HAP-1 (cell line): ENCODE measurements around the gene TREH.

Experiments
- DNase-seq, 2 experiments: peaks; one replicate each; pipeline ENCODE4 v3.0.0-alpha.2; 2016 to 2020; ENCODE audit warnings: low spot score in 2 of 2
- H3K27me3 ChIP-seq: fragments of 250-450 bp; sonication (Bioruptor Pico); 2 replicates; pipeline ENCODE4 v1.5.1; 2020; ENCODE audit warnings: low read depth, mild to moderate bottlenecking, moderate library complexity
- H3K36me3 ChIP-seq: fragments of 250-450 bp; sonication (Bioruptor Pico); replicated peaks from 2 replicates; pipeline ENCODE4 v1.5.1; 2020; ENCODE audit warnings: mild to moderate bottlenecking
- H3K4me1 ChIP-seq: fragments of 250-450 bp; sonication (Bioruptor Pico); 2 replicates; pipeline ENCODE4 v1.5.1; 2020; ENCODE audit warnings: mild to moderate bottlenecking
- H3K4me3 ChIP-seq: fragments of 250-450 bp; sonication (Bioruptor Pico); 2 replicates; pipeline ENCODE4 v1.5.1; 2020; ENCODE audit warnings: mild to moderate bottlenecking, moderate library complexity
- H3K9me3 ChIP-seq: fragments of 250-450 bp; sonication (Bioruptor Pico); 2 replicates; pipeline ENCODE4 v1.5.1; 2020; ENCODE audit warnings: mild to moderate bottlenecking, moderate library complexity
- in situ Hi-C: fragments of 300-500 bp; cut with MboI; formaldehyde crosslinking; loops from 3 replicates; pipeline ENCODE4 v1.14.3; 2020; ENCODE audit warnings: low sequenced_read_pairs, inconsistent platforms, mixed read lengths

The TREH gene

DNA sequence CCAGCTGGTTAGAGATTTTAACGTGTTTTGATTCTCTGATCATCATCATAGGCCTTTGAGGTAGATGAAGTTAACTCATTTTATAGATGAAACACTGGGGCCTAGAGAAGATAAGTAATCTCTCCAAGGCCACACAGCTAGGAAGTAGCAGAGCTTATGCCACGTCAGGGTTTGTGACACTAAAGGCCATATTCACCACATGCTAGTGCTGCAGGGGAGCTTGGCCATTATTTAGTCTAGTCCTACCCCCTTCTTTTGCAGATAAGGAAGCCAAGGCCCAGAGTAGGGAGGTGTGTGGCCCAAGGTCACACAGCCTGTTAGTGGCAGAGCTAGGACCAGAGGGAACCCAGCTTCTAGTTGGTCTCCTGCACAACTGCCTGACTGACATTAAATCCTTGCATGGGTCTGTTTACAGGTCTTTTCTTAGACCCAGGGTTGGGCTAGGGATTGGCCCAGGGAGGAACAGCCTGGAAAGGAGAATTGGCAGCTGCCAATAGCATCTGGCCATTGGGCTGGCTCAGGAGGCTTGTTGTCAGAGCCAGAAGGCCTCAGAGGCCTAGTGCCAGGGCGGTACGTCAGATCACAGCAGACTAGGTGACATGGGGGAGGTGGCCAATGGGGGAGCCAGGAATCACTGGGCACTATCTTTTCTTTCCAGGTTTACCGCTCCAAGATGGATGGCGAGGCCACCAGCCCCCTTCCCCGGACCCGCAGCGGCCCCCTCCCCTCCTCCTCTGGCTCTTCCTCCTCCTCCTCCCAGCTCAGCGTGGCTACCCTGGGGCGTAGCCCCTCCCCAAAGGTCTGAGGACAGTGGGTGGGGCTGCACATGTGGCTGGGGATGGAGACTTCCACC, 36.1 kb downstream of the TREH start:
- no peak for DNase-seq
- Histone ChIP-seq H3K9me3 (no peaks in the 10 kb centered on the region), H3K4me3 (no peak overlapping the region), H3K4me1 (no peaks in the 10 kb centered on the region), H3K36me3 (peaks cover 3% of the 10 kb centered on the region; the same call in 1 of the 2 replicates), H3K27me3 (no peaks in the 10 kb centered on the region)
- in situ Hi-C loops = no loop called here

DNA sequence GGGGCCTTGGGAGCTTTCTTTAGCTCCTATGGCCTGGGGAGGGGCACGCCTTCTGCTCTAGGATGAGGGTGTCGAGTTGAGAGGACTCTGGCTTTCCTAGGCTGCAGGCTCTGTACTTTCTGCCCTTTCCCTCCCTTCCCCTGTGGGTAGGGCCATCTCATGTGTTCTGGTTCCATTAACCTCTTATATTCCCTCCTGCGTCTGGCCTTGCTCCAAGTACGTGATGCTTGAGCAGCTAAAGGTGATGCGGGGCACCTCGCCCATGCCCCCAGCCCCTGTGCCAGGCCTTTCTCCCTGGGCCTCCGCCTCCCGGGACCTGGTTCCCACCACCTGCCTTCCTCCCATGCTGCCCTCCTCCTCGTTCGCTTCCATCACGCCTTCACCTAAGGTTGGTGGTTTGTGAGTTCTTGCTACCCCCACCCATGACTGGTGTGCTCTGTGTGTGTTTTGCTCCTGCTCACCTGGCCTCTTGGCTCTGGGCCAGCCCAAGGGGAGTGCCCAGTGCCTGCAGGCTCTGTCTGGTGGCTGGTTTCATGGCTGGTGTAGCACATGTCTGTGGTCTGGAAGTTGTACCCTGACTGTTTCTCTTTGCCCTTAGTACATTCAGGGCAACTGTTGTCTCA, 37.9 kb downstream of the TREH start:
- no peak overlapping the region for H3K4me3 ChIP-seq
- H3K9me3 ChIP-seq = no peaks in the 10 kb centered on the region
- no peaks in the 10 kb centered on the region for H3K4me1 ChIP-seq
- DNase-seq = no peak
- H3K36me3 ChIP-seq = peaks cover 3% of the 10 kb centered on the region; the same call in 1 of the 2 replicates
- H3K27me3 ChIP-seq = no peaks in the 10 kb centered on the region
- in situ Hi-C loops = no loop called here

DNA sequence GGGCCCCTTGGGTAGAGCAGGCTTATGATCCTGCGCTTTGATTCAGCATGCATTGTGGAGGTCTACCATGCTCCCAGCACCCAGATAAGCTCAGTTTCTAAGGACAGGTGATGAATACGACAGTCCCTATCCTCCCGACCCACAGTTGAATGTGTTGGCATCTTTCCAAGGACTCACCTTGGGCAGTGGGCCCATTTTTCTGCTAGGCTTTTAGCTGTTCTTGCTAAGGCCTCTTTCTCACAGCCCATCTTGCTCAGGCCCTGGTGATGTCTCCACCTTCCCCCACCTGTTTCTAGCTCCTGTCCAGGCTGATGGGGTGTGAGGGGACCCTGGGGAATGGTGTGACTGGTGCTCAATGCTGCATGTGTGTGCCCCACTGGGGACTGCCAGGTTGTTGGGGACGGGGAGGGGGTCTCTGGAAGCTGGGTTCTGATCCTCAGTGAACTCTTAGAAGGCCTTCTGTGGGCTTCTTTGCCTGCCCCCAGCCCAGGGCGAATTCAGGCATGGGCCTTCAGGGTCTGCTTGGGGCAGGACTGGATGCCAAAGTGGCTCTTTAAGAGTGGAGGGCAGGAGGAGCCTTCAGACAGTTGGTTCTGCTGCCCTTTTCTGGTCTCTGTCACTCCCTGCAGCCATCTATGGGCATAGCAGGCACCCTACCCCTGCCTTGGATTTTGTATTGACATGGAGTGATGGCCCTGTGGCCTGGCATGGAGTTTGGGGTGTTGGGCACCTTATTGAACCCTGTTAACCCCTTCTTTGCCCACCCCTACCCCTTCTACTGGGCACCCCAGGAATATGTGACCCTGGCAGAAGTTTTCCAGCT, 38.9 kb downstream of the TREH start:
- Histone ChIP-seq H3K4me3 (no peak overlapping the region), H3K9me3 (no peaks in the 10 kb centered on the region), H3K4me1 (no peaks in the 10 kb centered on the region), H3K27me3 (no peaks in the 10 kb centered on the region), H3K36me3 (peaks cover 2% of the 10 kb centered on the region; the same call in 1 of the 2 replicates)
- DNase-seq = no peak
- in situ Hi-C loops = no loop called here

DNA sequence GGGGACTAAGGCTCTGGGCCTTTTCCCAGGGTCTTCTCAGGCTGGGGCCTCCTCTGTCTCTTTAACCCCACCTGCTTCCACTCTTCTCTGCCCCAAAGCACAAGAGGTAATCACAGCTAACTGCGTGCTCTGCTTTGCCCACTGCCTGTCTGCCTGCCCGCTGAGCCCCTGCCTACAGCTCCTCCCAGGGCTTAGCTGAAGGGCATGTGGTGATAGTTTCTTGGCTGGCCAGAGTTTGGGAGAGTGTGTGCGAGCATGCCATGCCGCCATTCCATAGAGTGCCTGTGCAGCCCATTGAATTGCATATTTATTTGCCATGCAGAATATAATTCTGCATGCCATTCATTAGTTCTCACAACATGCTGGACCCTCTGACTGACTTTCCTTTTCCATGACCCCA, 39.6 kb downstream of the TREH start:
- Histone ChIP-seq H3K9me3 (no peaks in the 10 kb centered on the region), H3K27me3 (no peaks in the 10 kb centered on the region), H3K4me1 (no peaks in the 10 kb centered on the region), H3K4me3 (no peak overlapping the region), H3K36me3 (peaks cover 2% of the 10 kb centered on the region; the same call in 1 of the 2 replicates)
- no peak for DNase-seq
- in situ Hi-C loops = no loop called here

DNA sequence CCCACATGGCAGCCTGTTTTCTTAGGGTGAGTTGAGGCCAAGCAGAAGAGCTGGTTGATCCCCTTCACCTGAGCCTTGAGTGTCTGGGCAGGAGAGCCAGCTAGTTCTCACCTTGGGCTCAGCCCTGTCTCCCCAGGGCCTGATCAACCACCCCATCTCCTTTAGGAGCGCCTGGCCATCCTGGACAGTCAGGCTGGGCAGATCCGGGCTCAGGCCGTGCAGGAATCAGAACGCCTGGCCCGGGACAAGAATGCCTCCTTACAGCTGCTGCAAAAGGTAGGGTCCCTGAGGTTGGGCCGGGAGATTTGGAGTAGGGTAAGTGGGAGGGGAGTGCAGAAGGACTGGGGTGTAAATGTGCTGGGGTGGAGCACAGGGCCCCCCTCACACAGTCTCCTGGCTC, 40.7 kb downstream of the TREH start:
- in situ Hi-C loops = no loop called here
- H3K9me3 ChIP-seq = no peaks in the 10 kb centered on the region
- H3K27me3 ChIP-seq = no peaks in the 10 kb centered on the region
- no peak for DNase-seq
- H3K36me3 ChIP-seq = peaks cover 2% of the 10 kb centered on the region; the same call in 1 of the 2 replicates
- H3K4me3 ChIP-seq = no peak overlapping the region
- no peaks in the 10 kb centered on the region for H3K4me1 ChIP-seq

DNA sequence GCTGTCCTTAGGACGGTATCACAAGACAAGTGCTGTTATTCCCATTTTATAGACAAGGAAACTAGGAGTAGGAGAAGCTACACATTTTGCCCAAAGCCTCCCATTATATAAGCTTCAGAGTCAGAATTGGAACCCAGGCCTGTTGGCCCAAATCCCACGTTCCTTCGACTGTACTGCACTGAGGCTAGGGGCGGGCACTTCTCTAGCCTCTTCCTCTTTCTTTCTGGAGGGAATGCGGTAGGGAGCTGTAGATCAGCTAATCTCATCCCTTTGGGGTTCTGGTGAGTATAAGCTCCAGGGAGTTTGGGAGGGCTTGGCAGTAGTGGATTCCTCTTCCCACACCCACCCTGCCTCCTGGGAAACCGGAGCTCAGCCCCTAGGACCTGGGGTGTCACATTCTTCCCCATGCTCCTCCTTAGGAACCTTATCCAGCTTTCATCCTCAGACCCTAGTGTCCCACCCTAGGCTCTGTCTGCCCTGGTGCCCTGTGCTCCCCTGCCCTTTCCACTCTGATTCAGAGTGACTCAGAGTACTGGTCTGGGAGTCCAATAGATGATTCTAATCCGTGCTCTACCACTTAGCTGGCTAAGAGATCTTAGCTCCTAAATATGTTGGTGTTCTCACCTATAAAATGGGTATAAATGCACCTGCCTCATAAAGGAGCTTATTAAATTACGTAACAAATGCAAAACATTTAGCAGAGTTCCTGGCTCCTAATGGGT, 42.7 kb downstream of the TREH start:
- H3K27me3 ChIP-seq = no peaks in the 10 kb centered on the region
- no peak for DNase-seq
- 0 out of 2 replicates have a peak, but pooled peaks cover 2% of the 10 kb centered on the region for H3K36me3 ChIP-seq
- no peak overlapping the region for H3K4me3 ChIP-seq
- no peaks in the 10 kb centered on the region for H3K9me3 ChIP-seq
- in situ Hi-C loops = no loop called here
- no peaks in the 10 kb centered on the region for H3K4me1 ChIP-seq

DNA sequence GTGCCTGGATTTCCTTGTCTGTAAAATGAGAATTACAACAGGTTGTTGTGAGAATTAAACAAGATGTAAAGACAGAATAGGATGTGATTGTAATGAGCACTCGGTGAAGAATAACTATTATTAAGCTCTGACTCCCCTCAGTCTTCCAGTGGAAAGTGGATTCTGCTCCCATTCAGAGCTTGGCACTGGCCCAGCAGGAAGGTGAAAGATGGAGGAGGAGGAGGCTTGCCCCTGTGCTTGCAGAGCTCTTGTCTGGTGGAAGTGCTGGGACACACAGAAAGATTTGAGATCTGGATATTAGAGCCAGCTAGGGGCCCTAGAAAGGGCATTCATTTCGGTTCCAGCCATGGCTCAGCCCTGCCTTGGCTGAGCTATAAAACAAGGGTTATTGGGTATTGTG, 43.8 kb downstream of the TREH start:
- no peaks in the 10 kb centered on the region for H3K4me1 ChIP-seq
- in situ Hi-C loops = no loop called here
- DNase-seq = no peak
- H3K4me3 ChIP-seq = no peak overlapping the region
- H3K36me3 ChIP-seq = 0 out of 2 replicates have a peak, but pooled peaks cover 2% of the 10 kb centered on the region
- H3K27me3 ChIP-seq = no peaks in the 10 kb centered on the region
- no peaks in the 10 kb centered on the region for H3K9me3 ChIP-seq

DNA sequence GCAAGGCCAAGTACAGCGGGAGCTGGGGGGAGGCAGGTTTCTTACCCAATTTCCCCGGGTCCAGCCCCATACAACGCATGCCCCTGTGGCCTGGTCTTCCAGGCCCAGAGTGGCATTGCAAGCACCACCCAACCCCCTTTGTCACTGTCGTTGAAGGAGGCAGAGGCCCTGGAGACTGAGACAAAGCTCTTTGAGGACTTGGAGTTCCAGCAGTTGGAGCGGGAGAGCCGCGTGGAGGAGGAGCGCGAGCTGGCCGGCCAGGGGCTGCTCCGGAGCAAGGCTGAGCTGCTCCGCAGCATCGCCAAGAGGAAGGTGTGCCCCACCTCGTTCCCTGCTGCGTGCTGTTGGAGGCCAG, 44.2 kb downstream of the TREH start:
- Histone ChIP-seq H3K9me3 (no peaks in the 10 kb centered on the region), H3K4me1 (no peaks in the 10 kb centered on the region), H3K27me3 (no peaks in the 10 kb centered on the region), H3K36me3 (0 out of 2 replicates have a peak, but pooled peaks cover 2% of the 10 kb centered on the region), H3K4me3 (no peak overlapping the region)
- DNase-seq = no peak
- in situ Hi-C loops = no loop called here

DNA sequence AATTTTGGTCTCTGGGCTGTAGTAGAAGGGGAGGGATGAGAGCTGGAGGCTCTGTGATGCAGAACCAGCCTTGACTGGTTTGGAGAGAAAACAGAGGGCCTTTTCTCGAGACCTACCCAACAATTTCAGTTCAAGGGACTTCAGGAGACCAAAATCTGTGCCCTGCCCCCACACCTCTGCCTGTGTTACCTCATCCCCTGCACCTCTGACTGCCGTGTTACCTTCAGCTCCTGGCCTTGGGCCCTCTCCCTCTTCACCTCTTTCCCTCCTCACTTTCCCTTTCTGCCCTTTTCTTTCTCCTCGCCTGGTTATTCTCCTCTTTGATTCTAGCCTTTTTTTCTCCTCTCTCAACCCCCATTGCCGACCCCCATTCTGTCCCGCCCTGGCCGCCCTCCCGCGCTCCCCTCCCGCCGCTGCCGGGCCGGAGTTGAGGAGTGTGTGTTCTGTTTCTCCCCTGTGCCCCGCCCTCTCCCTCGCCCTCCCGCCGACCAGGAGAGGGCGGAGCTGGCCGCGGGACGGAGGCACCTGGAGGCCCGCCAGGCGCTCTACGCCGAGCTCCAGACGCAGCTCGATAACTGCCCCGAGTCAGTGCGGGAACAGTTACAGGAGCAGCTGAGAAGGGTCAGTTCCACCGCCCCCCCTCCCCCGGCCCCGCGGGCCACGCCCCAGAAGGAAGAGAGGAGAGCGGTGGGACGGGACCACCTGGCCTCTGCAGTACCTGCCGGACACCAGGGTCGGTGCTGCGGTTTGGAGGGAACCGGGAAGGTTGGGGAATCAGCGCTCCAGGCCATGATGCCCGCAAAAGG, 44.8 kb downstream of the TREH start:
- no peak for DNase-seq
- H3K4me1 ChIP-seq = no peaks in the 10 kb centered on the region
- 0 out of 2 replicates have a peak, but pooled peaks cover 2% of the 10 kb centered on the region for H3K36me3 ChIP-seq
- no peaks in the 10 kb centered on the region for H3K9me3 ChIP-seq
- no peak overlapping the region for H3K4me3 ChIP-seq
- H3K27me3 ChIP-seq = no peaks in the 10 kb centered on the region
- in situ Hi-C loops = no loop called here

DNA sequence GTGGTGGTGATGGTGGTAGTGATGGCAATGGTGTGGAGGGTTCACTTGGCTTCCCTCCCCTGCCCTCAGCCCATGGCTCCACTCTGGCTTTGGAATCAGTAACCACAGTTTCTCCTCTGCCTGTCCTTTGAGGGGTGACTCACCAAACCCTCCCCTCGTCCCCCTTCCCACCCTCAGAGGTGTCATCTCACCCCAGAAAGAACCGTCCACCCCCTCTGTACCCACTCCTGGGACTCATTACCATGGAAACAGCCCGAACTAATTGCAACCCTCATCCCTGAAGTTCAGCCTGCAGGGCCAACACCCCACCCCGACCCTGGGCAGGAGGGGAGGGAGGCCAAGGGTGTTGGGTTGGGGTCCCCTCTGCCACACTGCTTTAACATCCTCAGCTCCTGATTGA, 45.5 kb downstream of the TREH start:
- Histone ChIP-seq H3K27me3 (no peaks in the 10 kb centered on the region), H3K9me3 (no peaks in the 10 kb centered on the region), H3K36me3 (peaks cover 2% of the 10 kb centered on the region; the same call in 1 of the 2 replicates), H3K4me1 (no peaks in the 10 kb centered on the region), H3K4me3 (no peak overlapping the region)
- no peak for DNase-seq
- in situ Hi-C loops = no loop called here

DNA sequence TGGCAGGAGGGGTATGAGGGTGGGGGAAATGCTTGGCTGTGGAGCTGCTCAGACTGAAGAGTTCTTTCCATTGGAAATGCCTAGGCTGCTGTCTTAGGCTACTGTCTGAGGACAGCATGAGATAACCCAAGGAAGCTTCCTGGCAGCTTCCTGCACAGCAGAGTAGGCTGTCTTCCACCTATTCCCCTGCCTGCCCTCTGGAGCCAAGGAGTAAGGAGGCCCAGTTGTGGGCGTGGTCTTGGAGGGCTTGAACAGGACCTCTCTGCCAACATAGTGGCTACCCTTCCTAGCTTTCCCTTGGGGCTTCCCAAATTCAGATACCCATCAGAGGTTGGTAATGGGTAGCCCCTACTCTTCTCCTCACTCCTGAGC, 46.1 kb downstream of the TREH start:
- H3K27me3 ChIP-seq = no peaks in the 10 kb centered on the region
- H3K4me1 ChIP-seq = no peaks in the 10 kb centered on the region
- no peak overlapping the region for H3K4me3 ChIP-seq
- H3K36me3 ChIP-seq = peaks cover 5% of the 10 kb centered on the region; the same call in 1 of the 2 replicates
- no peak for DNase-seq
- no peaks in the 10 kb centered on the region for H3K9me3 ChIP-seq
- in situ Hi-C loops = no loop called here

DNA sequence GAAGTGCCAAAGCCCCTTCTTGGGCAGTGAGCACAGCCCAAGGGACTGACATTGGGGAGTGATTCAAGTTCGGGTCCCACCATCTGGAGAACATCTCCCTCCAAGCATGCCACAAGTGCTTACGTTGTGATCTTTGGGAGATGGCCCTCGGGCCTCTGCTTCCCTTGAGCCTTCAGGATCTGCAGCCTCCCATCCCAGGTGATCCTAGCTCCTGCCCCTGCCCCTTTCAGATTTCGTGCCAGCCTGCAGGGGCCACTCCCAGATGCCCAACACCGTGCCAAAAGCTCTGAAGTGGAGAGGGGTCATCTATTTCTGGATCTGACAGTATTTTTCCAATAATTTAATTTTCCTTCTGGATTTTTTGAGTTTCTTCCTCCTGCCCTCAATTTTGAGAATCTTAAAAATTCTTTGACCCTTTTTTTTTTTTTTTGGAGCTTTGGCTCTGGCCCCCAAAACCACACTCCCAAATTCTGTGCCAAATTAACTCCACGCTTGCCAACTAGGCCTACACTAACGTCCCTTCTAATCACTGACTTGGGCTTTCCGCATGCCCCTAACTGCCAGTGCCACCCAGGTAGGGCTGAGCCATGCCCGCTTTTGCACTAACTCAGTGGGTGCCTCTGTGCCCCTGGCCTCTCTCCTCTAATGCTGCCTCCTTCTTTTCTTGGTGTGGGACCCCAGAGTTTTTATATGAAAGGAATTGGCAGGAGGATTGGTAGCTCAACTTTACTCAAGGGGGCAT, 46.7 kb downstream of the TREH start:
- DNase-seq = no peak
- Histone ChIP-seq H3K9me3 (no peaks in the 10 kb centered on the region), H3K27me3 (no peaks in the 10 kb centered on the region), H3K4me1 (no peaks in the 10 kb centered on the region), H3K4me3 (no peak overlapping the region), H3K36me3 (peaks cover 5% of the 10 kb centered on the region; the same call in 1 of the 2 replicates)
- in situ Hi-C loops = no loop called here
